Measurements from ENCODE around the gene HSD17B12.

DNA sequence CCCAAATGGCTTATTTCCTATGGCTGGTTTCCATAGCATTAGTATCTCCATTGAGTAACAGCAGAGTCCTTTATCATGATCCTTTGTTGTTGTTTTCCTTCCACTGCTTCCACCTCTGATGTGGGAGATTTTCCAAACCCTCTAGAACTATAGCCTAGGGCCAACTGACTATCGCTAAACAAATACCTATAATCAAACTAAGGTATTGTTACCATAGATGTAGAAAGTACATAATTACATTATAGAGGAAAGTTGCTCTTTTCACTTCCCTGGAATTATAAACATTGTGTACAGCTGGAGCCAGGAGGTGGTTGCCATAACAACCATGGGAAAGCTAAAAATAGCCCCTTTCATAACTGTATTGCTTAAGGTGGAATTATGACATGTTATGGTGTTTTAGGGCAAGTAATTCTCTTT, 153.1 kb downstream of the HSD17B12 start:
- TF ChIP-seq, protein P1, sequence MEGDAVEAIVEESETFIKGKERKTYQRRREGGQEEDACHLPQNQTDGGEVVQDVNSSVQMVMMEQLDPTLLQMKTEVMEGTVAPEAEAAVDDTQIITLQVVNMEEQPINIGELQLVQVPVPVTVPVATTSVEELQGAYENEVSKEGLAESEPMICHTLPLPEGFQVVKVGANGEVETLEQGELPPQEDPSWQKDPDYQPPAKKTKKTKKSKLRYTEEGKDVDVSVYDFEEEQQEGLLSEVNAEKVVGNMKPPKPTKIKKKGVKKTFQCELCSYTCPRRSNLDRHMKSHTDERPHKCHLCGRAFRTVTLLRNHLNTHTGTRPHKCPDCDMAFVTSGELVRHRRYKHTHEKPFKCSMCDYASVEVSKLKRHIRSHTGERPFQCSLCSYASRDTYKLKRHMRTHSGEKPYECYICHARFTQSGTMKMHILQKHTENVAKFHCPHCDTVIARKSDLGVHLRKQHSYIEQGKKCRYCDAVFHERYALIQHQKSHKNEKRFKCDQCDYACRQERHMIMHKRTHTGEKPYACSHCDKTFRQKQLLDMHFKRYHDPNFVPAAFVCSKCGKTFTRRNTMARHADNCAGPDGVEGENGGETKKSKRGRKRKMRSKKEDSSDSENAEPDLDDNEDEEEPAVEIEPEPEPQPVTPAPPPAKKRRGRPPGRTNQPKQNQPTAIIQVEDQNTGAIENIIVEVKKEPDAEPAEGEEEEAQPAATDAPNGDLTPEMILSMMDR (IDR thresholded peaks at IDR 0.05), result no peak
- TF ChIP-seq POLR2A (IDR thresholded peaks at IDR 0.05), result no peak
